IMR-90 (cell line): ENCODE measurements around the gene LRRFIP1. TPM values are rescaled to one million over a fixed set of nuclear protein-coding genes. Genes with fewer than 3 reads are reported as not detected.

ENCODE experiments used
- ATAC-seq: fragments of 200-7000 bp; cut with Tn5 transposase; 2 replicates; pipeline ENCODE4 v1.9.1; 2020; ENCODE audit warnings: low read depth, mild to moderate bottlenecking, moderate library complexity
- BruUV-seq: library from RNA; stranded (reverse); fragments of 400-500 nt; replicated peaks from 2 replicates; lab custom pipeline; 2021; lab: Mats Ljungman, UMichigan
- CTCF ChIA-PET: fragments of 300-600 bp; formaldehyde crosslinking; extraction: SDS; loops from one replicate; lab custom pipeline; 2021; ENCODE audit warnings: antibody characterized with exemption; lab: Yijun Ruan, JAX
- POLR2A ChIA-PET: fragments of 300-600 bp; sonication (Branson Sonifier 250); formaldehyde crosslinking; loops from one replicate; lab custom pipeline; 2022; ENCODE audit warnings: antibody characterized with exemption; ENCODE audit not compliant: unreplicated experiment; lab: Charles Lee
- DNase-seq: peaks from one replicate; pipeline ENCODE4 v3.0.0; 2013
- H2AFZ ChIP-seq: replicated peaks from 2 replicates; pipeline ENCODE3; 2013; ENCODE audit warnings: low read length, mild to moderate bottlenecking; ENCODE audit not compliant: poor library complexity
- H2AK5ac ChIP-seq: 2 replicates; pipeline ENCODE4 v1.6.1; 2013; ENCODE audit warnings: low read depth, low read length, inconsistent platforms
- H2AK9ac ChIP-seq: replicated peaks from 2 replicates; pipeline ENCODE3; 2013; ENCODE audit warnings: mild to moderate bottlenecking, low read depth, low read length, moderate library complexity; ENCODE audit not compliant: poor library complexity
- H2BK120ac ChIP-seq: 2 replicates; pipeline ENCODE4 v1.6.1; 2013; ENCODE audit warnings: low read depth, low read length, inconsistent platforms
- H2BK15ac ChIP-seq: 3 replicates; pipeline ENCODE4 v1.6.1; 2013; ENCODE audit warnings: low read depth, low read length, inconsistent platforms
- H2BK20ac ChIP-seq: 2 replicates; pipeline ENCODE4 v1.6.1; 2013; ENCODE audit warnings: low read depth, mild to moderate bottlenecking, inconsistent platforms, low read length, moderate library complexity
- H2BK5ac ChIP-seq: 2 replicates; pipeline ENCODE4 v1.6.1; 2013; ENCODE audit warnings: mild to moderate bottlenecking, low read depth, low read length, inconsistent platforms; ENCODE audit not compliant: poor library complexity, severe bottlenecking
- H3K14ac ChIP-seq: replicated peaks from 2 replicates; pipeline ENCODE4 v1.6.1; 2013; ENCODE audit warnings: low read depth, low read length, inconsistent platforms
- H3K18ac ChIP-seq: 2 replicates; pipeline ENCODE4 v1.6.1; 2013; ENCODE audit warnings: low read depth, low read length, control low read depth
- H3K23ac ChIP-seq: 2 replicates; pipeline ENCODE4 v1.6.1; 2013; ENCODE audit warnings: low read depth, low read length, inconsistent platforms
- H3K27ac ChIP-seq: 2 replicates; pipeline ENCODE4 v1.5.1; 2013; ENCODE audit warnings: mild to moderate bottlenecking, control low read depth, low read length; ENCODE audit not compliant: insufficient read depth
- H3K27me3 ChIP-seq: 2 replicates; pipeline ENCODE4 v1.6.1; 2013; ENCODE audit warnings: low read length; ENCODE audit not compliant: control insufficient read depth, insufficient read depth
- H3K36me3 ChIP-seq: 2 replicates; pipeline ENCODE4 v1.6.1; 2013; ENCODE audit warnings: low read length, mixed read lengths; ENCODE audit not compliant: control insufficient read depth, insufficient read depth
- H3K4ac ChIP-seq: 2 replicates; pipeline ENCODE4 v1.6.1; 2013; ENCODE audit warnings: low read depth, low read length, inconsistent platforms
- H3K4me1 ChIP-seq: 2 replicates; pipeline ENCODE4 v1.6.1; 2013; ENCODE audit warnings: low read length, mixed read lengths; ENCODE audit not compliant: control insufficient read depth, insufficient read depth
- H3K4me2 ChIP-seq: 2 replicates; pipeline ENCODE4 v1.6.1; 2013; ENCODE audit warnings: low read depth, mild to moderate bottlenecking, control low read depth, low read length, moderate library complexity
- H3K4me3 ChIP-seq: 2 replicates; pipeline ENCODE4 v1.5.1; 2013; ENCODE audit warnings: low read depth, mild to moderate bottlenecking, control low read depth, low read length, moderate library complexity; ENCODE audit not compliant: insufficient read depth
- H3K56ac ChIP-seq: 2 replicates; pipeline ENCODE4 v1.6.1; 2013; ENCODE audit warnings: low read length, inconsistent platforms; ENCODE audit not compliant: insufficient read depth; ENCODE audit errors: extremely low read depth
- H3K79me1 ChIP-seq, 2 experiments: 2 replicates each; pipeline ENCODE4 v1.6.1; 2013; ENCODE audit warnings: low read length in 2 of 2, inconsistent platforms in 1 of 2, low read depth in 1 of 2
- H3K9ac ChIP-seq: 2 replicates; pipeline ENCODE4 v1.6.1; 2013; ENCODE audit warnings: low read depth, low read length, control low read depth
- H3K9me1 ChIP-seq: 2 replicates; pipeline ENCODE4 v1.6.1; 2013; ENCODE audit warnings: low read length, inconsistent platforms; ENCODE audit not compliant: insufficient read depth
- H3K9me3 ChIP-seq: 2 replicates; pipeline ENCODE4 v1.6.1; 2013; ENCODE audit warnings: low read length; ENCODE audit not compliant: control insufficient read depth, insufficient read depth
- H4K20me1 ChIP-seq: 2 replicates; pipeline ENCODE4 v1.6.1; 2013; ENCODE audit warnings: low read length, inconsistent platforms; ENCODE audit not compliant: insufficient read depth
- H4K5ac ChIP-seq: 2 replicates; pipeline ENCODE4 v1.6.1; 2013; ENCODE audit warnings: mild to moderate bottlenecking, low read depth, low read length, control low read depth
- H4K8ac ChIP-seq, 2 experiments: 2 replicates each; pipeline ENCODE4 v1.6.1; 2013; ENCODE audit warnings: low read depth in 2 of 2, low read length in 2 of 2, control low read depth in 1 of 2, inconsistent platforms in 1 of 2
- H4K91ac ChIP-seq: 2 replicates; pipeline ENCODE4 v1.6.1; 2013; ENCODE audit warnings: low read depth, low read length, inconsistent platforms; ENCODE audit not compliant: insufficient read depth
- MAFK ChIP-seq: IDR thresholded peaks from 2 replicates; pipeline ENCODE4 v1.6.1; 2012; ENCODE audit warnings: low read depth, low read length, improper control_type of control experiment
- MAZ ChIP-seq: IDR thresholded peaks from 2 replicates; pipeline ENCODE4 v1.6.1; 2012; ENCODE audit warnings: low read depth, mild to moderate bottlenecking, low read length, improper control_type of control experiment, moderate library complexity, borderline replicate concordance
- WGBS, 2 experiments: methylation state at CpG; one replicate each; pipeline versions ENCODE4 v1.1.5 to v1.1.7; 2013; ENCODE audit warnings: missing lambda C conversion rate in 2 of 2; ENCODE audit not compliant: insufficient read length in 1 of 2; ENCODE audit errors: extremely low coverage in 2 of 2; 5-methylcytosine and 5-hydroxymethylcytosine counted together
- dilution Hi-C: fragments of 300-500 bp; cut with HindIII; formaldehyde crosslinking; loops from one replicate; pipeline ENCODE4 v1.14.3; 2018; ENCODE audit warnings: low sequenced_read_pairs; ENCODE audit not compliant: unreplicated experiment
- in situ Hi-C: fragments of 300-500 bp; cut with MboI; formaldehyde crosslinking; loops from 3 replicates; pipeline ENCODE4 v1.14.3; 2019; ENCODE audit warnings: low sequenced_read_pairs, inconsistent platforms, mixed read lengths
- intact Hi-C: fragments of 100-400 bp; cut with micrococcal nuclease; formaldehyde crosslinking; loops from 2 replicates; pipeline ENCODE4 v1.10.0; 2022
- polyA plus RNA-seq, 3 experiments: library from polyadenylated mRNA; depleted of rRNA; stranded (reverse); fragments of >200 nt; gene quantifications; 2 replicates each; pipeline ENCODE4 v1.2.3, GENCODE V29; 2012; ENCODE audit warnings: low replicate concordance in 1 of 3
- total RNA-seq: library from RNA; depleted of rRNA; stranded (reverse); fragments of >200 nt; gene quantifications from 2 replicates; pipeline ENCODE4 v1.2.3, GENCODE V29; 2012

Gene LRRFIP1
- total and polyA plus RNA-seq, 2 of the 4 experiments (the other 2 are of a cell fraction): 52.2 to 54.4 TPM

DNA sequence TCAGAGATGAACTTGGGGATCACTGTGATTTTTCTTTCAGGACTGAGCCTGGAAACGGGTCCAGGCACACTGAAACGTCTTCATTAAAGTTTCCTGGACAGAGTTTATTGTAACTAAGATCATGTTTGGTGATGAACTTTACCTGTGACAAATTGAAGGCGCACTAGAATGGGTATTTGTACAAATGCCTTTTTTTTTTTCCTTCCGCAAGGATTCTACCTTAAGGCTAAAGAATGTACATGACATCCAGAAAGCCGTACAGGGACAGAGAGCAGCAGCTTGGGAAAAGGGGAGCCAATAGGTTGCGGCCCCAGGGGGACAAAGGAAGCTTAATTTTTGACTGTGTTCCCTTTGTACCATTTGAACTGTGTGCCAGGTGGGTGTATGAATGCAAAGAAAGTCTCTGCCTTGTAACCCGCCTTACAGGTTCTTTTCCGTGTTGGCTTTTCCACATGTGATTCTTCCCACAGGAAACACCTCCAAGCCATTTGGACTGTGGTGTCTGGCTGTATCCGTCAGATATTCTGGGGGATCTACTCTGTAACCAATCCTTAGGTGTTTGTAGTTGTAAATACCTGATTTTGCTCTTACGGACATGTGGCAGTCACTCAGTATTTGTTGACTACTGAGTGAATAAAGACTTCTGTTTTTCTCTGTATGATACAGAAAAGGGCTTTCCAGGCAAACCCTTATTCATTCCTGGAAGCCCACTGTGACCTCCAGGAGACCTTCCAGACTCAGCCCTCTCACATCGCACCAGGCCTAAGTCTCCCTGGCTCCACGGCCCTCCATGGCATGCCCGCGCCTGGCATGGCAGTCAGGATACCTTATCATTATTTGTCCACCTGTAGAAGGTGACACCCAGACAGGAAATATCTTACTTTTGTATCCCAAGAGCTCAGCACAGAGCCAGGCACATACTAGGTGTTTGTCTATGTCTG is 1.1 kb downstream of the LRRFIP1 start:
- Histone ChIP-seq H3K56ac (peak overlapping the region; percentile 56; the same call in 1 of the 2 replicates), H3K4me1 (peaks cover 7% of the 10 kb centered on the region), H2BK20ac (no peak overlapping the region; the same call in 1 of the 2 replicates), H4K20me1 (peaks cover 30% of the 10 kb centered on the region), H2AK9ac (peak overlapping the region; percentile 88), H2BK5ac (no peak overlapping the region), H4K8ac (peak overlapping the region in 1 of 2 experiments; percentile 82; a peak in 1 of 4 replicates), H3K27me3 (no peaks in the 10 kb centered on the region), H3K9ac (peak overlapping the region; percentile 79), H3K4me2 (peak overlapping the region; percentile 99), H3K9me3 (no peaks in the 10 kb centered on the region), H3K14ac (peak overlapping the region; percentile 91), H3K18ac (peak overlapping the region; percentile 50; the same call in 1 of the 2 replicates), H3K23ac (peak overlapping the region; percentile 88; the same call in 1 of the 2 replicates), H3K9me1 (peaks cover 18% of the 10 kb centered on the region), H2AFZ (peak overlapping the region; percentile 91), H4K5ac (peak overlapping the region; percentile 42; the same call in 1 of the 2 replicates), H3K27ac (peak overlapping the region; percentile 12; the same call in 1 of the 2 replicates), H3K4ac (peak overlapping the region; percentile 84), H2AK5ac (peak overlapping the region; percentile 92), H3K36me3 (peaks cover 16% of the 10 kb centered on the region), H3K4me3 (peak overlapping the region; percentile 90), H2BK120ac (peak overlapping the region; percentile 53; the same call in 1 of the 2 replicates), H2BK15ac (no peak overlapping the region; the same call in 2 of the 3 replicates), H3K79me1 (peaks cover 14 to 67% of the 10 kb centered on the region in 2 experiments), H4K91ac (peak overlapping the region; percentile 23; the same call in 1 of the 2 replicates)
- ChIA-PET CTCF (interaction anchor here (0.6 to 1.1 kb wide), 2 partner anchors 19 to 294 kb away, joined by 3 read pairs; no protein-coding TSS in a partner anchor), POLR2A (no interaction called here)
- no peak for ATAC-seq
- TSS peak; percentile 52 for BruUV-seq
- 52% methylated on average over 5 of the region's 14 CpGs; no CpG with 5 or more reads in 1 of the 2 experiments for WGBS, 2 experiments
- no peak for DNase-seq
- intact Hi-C loops (loop anchor here (1.0 kb wide), 1 partner anchor 116 kb away; no protein-coding TSS in a partner anchor), in situ Hi-C loops (no loop called here), dilution Hi-C loops (no loop called here)
- TF ChIP-seq MAFK (no peak), MAZ (no peak)
